Measurements from ENCODE around the gene RFX2.

GRCh38 chr19:6087074-6087571, 23.2 kb downstream of the RFX2 start:
- TF ChIP-seq CTCF (IDR thresholded peaks at IDR 0.05): no peak
- TF ChIP-seq POLR2A (IDR thresholded peaks at IDR 0.05): no peak

Measured in breast epithelium (tissue), 3 donors.